Thyroid gland (tissue), 4 donors: Measurements from ENCODE around the gene SVEP1. TPM values are rescaled to one million over a fixed set of nuclear protein-coding genes. Genes with fewer than 3 reads are reported as not detected.
"Not testable (repeated sequence)": the region's sequence is repeated elsewhere in the genome, so short reads cannot be mapped to it uniquely, and the experiment has no call there.

ENCODE experiments used
- DNase-seq, 2 donors: peaks; one replicate each; pipeline ENCODE4 v3.0.0-alpha.2; 2019
- H3K27ac ChIP-seq, 3 donors: fragments of 200-600 bp; sonication (generic); 1 replicate in 2 of 3; 2 replicates in 1 of 3; pipeline ENCODE4 v1.5.1; 2016 to 2019; ENCODE audit warnings: mild to moderate bottlenecking in 1 of 3, moderate library complexity in 1 of 3
- H3K27me3 ChIP-seq: fragments of 200-600 bp; sonication (generic); one replicate; pipeline ENCODE4 v1.5.1; 2019
- H3K36me3 ChIP-seq, 2 donors: fragments of 200-600 bp; sonication (generic); one replicate each; pipeline ENCODE4 v1.5.1; 2016 to 2019
- H3K4me1 ChIP-seq, 2 donors: fragments of 200-600 bp; sonication (generic); one replicate each; pipeline ENCODE4 v1.5.1; 2017 to 2019
- H3K4me3 ChIP-seq, 3 donors: fragments of 200-600 bp; sonication (generic); replicated peaks in 1 of 3; 1 replicate in 2 of 3; 2 replicates in 1 of 3; pipeline ENCODE4 v1.5.1; 2016; ENCODE audit warnings: mild to moderate bottlenecking in 1 of 3
- H3K9me3 ChIP-seq: fragments of 200-600 bp; sonication (generic); one replicate; pipeline ENCODE4 v1.5.1; 2017
- POLR2A ChIP-seq, 2 donors: fragments of 450-650 bp; IDR thresholded peaks; one replicate each; pipeline ENCODE4 v1.6.1; 2017; ENCODE audit warnings: antibody characterized with exemption in 2 of 2, mild to moderate bottlenecking in 2 of 2, moderate library complexity in 1 of 2
- WGBS, 2 donors: methylation state at CpG; one replicate each; pipeline ENCODE4 v1.1.5; 2017; 5-methylcytosine and 5-hydroxymethylcytosine counted together
- intact Hi-C: fragments of 100-400 bp; cut with DNase I; formaldehyde crosslinking; loops from one replicate; pipeline ENCODE4 v1.15.1; 2023
- total RNA-seq, 4 donors: library from RNA; depleted of rRNA; stranded (reverse); fragments of >200 nt; gene quantifications; one replicate each; pipeline ENCODE4 v1.2.3, GENCODE V29; 2016
- TF ChIP-seq, protein P1 (sequence below), 6 experiments: fragments of 200-600 bp in 3 of 6; fragments of 450-650 bp in 3 of 6; sonication (generic) in 3 of 6; IDR thresholded peaks; one replicate each; pipeline ENCODE4 v1.5.1; 2016 to 2019; ENCODE audit warnings: antibody characterized with exemption in 6 of 6, mild to moderate bottlenecking in 2 of 6, inconsistent platforms in 1 of 6, moderate library complexity in 1 of 6

The SVEP1 gene
- total RNA-seq, 4 donors from 2014 or later: 14.1 to 55.5 (median 31.9) TPM

GRCh38 chr9:110370315-110370714 is 209.2 kb downstream of the SVEP1 start:
- H3K27me3 ChIP-seq: no peaks in the 10 kb centered on the region
- H3K4me1 ChIP-seq: no peaks in the 10 kb centered on the region
- TF ChIP-seq, protein P1, sequence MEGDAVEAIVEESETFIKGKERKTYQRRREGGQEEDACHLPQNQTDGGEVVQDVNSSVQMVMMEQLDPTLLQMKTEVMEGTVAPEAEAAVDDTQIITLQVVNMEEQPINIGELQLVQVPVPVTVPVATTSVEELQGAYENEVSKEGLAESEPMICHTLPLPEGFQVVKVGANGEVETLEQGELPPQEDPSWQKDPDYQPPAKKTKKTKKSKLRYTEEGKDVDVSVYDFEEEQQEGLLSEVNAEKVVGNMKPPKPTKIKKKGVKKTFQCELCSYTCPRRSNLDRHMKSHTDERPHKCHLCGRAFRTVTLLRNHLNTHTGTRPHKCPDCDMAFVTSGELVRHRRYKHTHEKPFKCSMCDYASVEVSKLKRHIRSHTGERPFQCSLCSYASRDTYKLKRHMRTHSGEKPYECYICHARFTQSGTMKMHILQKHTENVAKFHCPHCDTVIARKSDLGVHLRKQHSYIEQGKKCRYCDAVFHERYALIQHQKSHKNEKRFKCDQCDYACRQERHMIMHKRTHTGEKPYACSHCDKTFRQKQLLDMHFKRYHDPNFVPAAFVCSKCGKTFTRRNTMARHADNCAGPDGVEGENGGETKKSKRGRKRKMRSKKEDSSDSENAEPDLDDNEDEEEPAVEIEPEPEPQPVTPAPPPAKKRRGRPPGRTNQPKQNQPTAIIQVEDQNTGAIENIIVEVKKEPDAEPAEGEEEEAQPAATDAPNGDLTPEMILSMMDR (IDR thresholded peaks at IDR 0.05): no peak
- no peak for TF ChIP-seq POLR2A (IDR thresholded peaks at IDR 0.05)
- intact Hi-C loops: no loop called here
- H3K9me3 ChIP-seq: no peaks in the 10 kb centered on the region
- no peak for DNase-seq
- H3K27ac ChIP-seq: no peak overlapping the region
- H3K36me3 ChIP-seq: no peaks in the 10 kb centered on the region
- H3K4me3 ChIP-seq: no peak overlapping the region
- WGBS, 2 donors: 65 to 69% methylated on average over 3 of the region's 3 CpGs

DNA sequence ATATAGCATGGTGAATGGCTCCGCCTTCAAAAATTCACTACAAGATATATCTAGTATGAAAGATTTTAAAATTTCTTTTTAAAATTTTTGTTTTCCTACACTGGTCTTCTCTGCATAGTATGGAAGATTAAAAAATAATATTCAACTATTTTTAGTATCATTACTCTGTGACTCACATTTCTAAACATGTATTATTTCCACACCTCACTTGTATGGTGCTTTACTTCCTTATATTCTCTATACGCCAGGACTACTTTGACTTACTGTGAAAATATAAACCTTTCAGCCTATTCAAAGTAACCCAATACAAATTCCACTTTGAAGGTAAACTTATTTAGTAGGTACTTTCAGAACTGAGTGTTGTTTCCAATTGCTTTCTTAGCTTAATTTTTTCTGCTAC is 215.1 kb downstream of the SVEP1 start:
- TF ChIP-seq, protein P1 (IDR thresholded peaks at IDR 0.05): no peak
- no peak for TF ChIP-seq POLR2A (IDR thresholded peaks at IDR 0.05)
- H3K27ac ChIP-seq: no peak overlapping the region
- no peaks in the 10 kb centered on the region for H3K27me3 ChIP-seq
- intact Hi-C loops: no loop called here
- H3K4me3 ChIP-seq: no peak overlapping the region
- no peaks in the 10 kb centered on the region for H3K9me3 ChIP-seq
- no peak for DNase-seq
- WGBS, 2 donors: 90 to 92% methylated on average over 2 of the region's 2 CpGs
- no peaks in the 10 kb centered on the region for H3K36me3 ChIP-seq
- H3K4me1 ChIP-seq: no peaks in the 10 kb centered on the region

DNA sequence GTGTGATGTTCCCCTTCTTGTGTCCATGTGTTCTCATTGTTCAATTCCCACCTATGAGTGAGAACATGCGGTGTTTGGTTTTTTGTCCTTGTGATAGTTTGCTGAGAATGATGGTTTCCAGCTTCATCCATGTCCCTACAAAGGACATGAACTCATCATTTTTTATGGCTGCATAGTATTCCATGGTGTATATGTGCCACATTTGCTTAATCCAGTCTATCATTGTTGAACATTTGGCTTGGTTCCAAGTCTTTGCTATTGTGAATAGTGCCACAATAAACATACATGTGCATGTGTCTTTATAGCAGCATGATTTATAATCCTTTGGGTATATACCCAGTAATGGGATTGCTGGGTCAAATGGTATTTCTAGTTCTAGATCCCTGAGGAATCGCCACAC is 220.5 kb downstream of the SVEP1 start:
- H3K4me3 ChIP-seq, H3K4me1 ChIP-seq, H3K27me3 ChIP-seq, DNase-seq, H3K9me3 ChIP-seq, H3K27ac ChIP-seq, intact Hi-C loops, H3K36me3 ChIP-seq: not testable (repeated sequence)
- 100% methylated on average over 2 of the region's 2 CpGs for WGBS, 2 donors

- Histone ChIP-seq H3K36me3 (no peaks in the 10 kb centered on the region), H3K27ac (no peak overlapping the region), H3K9me3 (no peaks in the 10 kb centered on the region), H3K4me1 (no peaks in the 10 kb centered on the region), H3K4me3 (no peak overlapping the region), H3K27me3 (no peaks in the 10 kb centered on the region)
- TF ChIP-seq POLR2A (IDR thresholded peaks at IDR 0.05): no peak
- TF ChIP-seq, protein P1 (IDR thresholded peaks at IDR 0.05): no peak
- intact Hi-C loops: no loop called here
- 64 to 76% methylated on average over 2 of the region's 2 CpGs for WGBS, 2 donors
- DNase-seq: no peak
Measured at GRCh38 chr9:110357505-110357904, 222.0 kb downstream of the SVEP1 start.

DNA sequence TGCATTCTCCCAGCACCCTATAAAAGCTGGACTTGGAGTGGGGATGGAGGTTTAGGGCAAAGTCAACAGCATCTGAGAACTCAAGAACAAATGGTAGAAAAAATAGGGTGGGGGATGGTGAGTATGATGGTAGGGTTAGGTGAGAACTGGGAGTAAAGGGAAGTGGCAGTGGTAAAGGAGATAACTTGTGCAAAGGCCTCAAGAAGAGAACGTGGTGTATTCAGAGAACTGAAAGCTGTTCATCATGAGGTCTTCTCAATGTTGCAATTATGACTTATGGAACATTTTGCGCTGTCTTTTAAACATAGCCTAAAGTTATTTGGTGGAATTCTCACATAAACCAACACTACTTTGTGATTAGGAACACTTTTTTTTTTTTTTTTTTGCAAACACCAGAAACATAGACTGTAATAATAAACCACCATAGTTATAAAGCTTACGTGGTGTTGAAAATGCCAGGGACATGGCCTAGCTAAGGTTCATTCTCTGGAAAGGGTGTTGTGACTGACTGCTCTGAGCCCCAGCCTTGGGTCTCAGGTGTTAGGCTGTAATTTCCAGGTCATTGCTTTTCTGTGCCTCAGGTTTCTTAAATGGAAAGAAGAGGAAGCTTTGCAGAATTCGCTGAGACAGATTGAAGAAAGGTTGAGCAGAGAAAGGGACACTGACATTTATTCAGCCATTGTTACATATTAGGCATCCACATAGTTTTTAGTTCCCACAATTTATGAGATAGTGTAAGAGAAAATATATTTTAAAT is 222.7 kb downstream of the SVEP1 start:
- Histone ChIP-seq H3K4me3 (no peak overlapping the region), H3K36me3 (no peaks in the 10 kb centered on the region), H3K27ac (no peak overlapping the region), H3K9me3 (no peaks in the 10 kb centered on the region), H3K4me1 (no peaks in the 10 kb centered on the region), H3K27me3 (no peaks in the 10 kb centered on the region)
- intact Hi-C loops: no loop called here
- WGBS, 2 donors: 80 to 84% methylated on average over 4 of the region's 4 CpGs
- TF ChIP-seq, protein P1 (IDR thresholded peaks at IDR 0.05): no peak
- TF ChIP-seq POLR2A (IDR thresholded peaks at IDR 0.05): no peak
- DNase-seq: no peak
